OCI-LY1 (cell line): ENCODE results near the gene CCND2.

Experiments
- H2AFZ ChIP-seq: fragments of 200-600 bp; sonication (generic), shearing (Covaris generic); 2 replicates; pipeline ENCODE4 v1.6.0; 2014; ENCODE audit warnings: antibody characterized with exemption, mild to moderate bottlenecking, low read length
- H3F3A ChIP-seq: fragments of 200-600 bp; sonication (generic), shearing (Covaris generic); 2 replicates; pipeline ENCODE4 v1.6.0; 2014; ENCODE audit warnings: mild to moderate bottlenecking, antibody characterized with exemption, low read length, moderate library complexity; ENCODE audit not compliant: insufficient read depth
- H3K27ac ChIP-seq: fragments of 200-600 bp; sonication (generic); 2 replicates; pipeline ENCODE4 v1.5.1; 2014; ENCODE audit warnings: low read length, mixed run types, mild to moderate bottlenecking, low read depth; ENCODE audit not compliant: poor library complexity, severe bottlenecking
- H3K27me3 ChIP-seq: fragments of 200-600 bp; sonication (generic); 2 replicates; pipeline ENCODE4 v1.6.0; 2014; ENCODE audit warnings: antibody characterized with exemption, mild to moderate bottlenecking, low read length, moderate library complexity; ENCODE audit not compliant: insufficient read depth
- H3K36me3 ChIP-seq: fragments of 200-600 bp; sonication (generic); 2 replicates; pipeline ENCODE4 v1.6.1; 2014; ENCODE audit warnings: mild to moderate bottlenecking, antibody characterized with exemption, low read length, moderate library complexity, mixed read lengths; ENCODE audit not compliant: insufficient read depth
- H3K4me1 ChIP-seq: fragments of 200-600 bp; sonication (generic); 2 replicates; pipeline ENCODE4 v1.5.1; 2014; ENCODE audit warnings: mild to moderate bottlenecking, low read length, moderate library complexity; ENCODE audit not compliant: insufficient read depth, severe bottlenecking
- H3K4me2 ChIP-seq: fragments of 200-600 bp; sonication (generic), shearing (Covaris generic); 2 replicates; pipeline ENCODE4 v1.6.1; 2014; ENCODE audit warnings: low read length
- H3K4me3 ChIP-seq: fragments of 200-600 bp; sonication (generic); 2 replicates; pipeline ENCODE4 v1.5.1; 2014; ENCODE audit warnings: low read length, low read depth, mild to moderate bottlenecking, mixed read lengths; ENCODE audit not compliant: poor library complexity, severe bottlenecking
- H3K79me2 ChIP-seq: fragments of 200-600 bp; shearing (Covaris generic); 2 replicates; pipeline ENCODE4 v1.6.1; 2016; ENCODE audit warnings: mixed run types, low read length, mixed read lengths; ENCODE audit not compliant: insufficient read depth
- H3K9ac ChIP-seq: fragments of 200-600 bp; sonication (generic), shearing (Covaris generic); 2 replicates; pipeline ENCODE4 v1.6.1; 2014; ENCODE audit warnings: mild to moderate bottlenecking, low read length, mixed read lengths
- H3K9me2 ChIP-seq: fragments of 200-600 bp; sonication (generic), shearing (Covaris generic); 2 replicates; pipeline ENCODE4 v1.6.1; 2014; ENCODE audit warnings: low read depth, mild to moderate bottlenecking, low read length, mixed read lengths
- H3K9me3 ChIP-seq: fragments of 200-600 bp; shearing (Covaris generic); 2 replicates; pipeline ENCODE4 v1.6.1; 2014; ENCODE audit warnings: low read length, mixed read lengths
- H4K20me1 ChIP-seq: fragments of 200-600 bp; sonication (generic), shearing (Covaris generic); 2 replicates; pipeline ENCODE4 v1.6.0; 2016; ENCODE audit warnings: mild to moderate bottlenecking, low read length; ENCODE audit not compliant: insufficient read depth
- EZH2 ChIP-seq: fragments of 200-600 bp; sonication (generic), shearing (Covaris generic); IDR thresholded peaks from 2 replicates; pipeline ENCODE4 v1.8.0; 2017; ENCODE audit warnings: borderline replicate concordance, mixed run types, mild to moderate bottlenecking, antibody characterized with exemption, low read length, moderate library complexity, mixed read lengths
- TF ChIP-seq, protein P1 (sequence below): fragments of 200-600 bp; sonication (generic), shearing (Covaris generic); IDR thresholded peaks from 2 replicates; pipeline ENCODE4 v1.5.1; 2017; ENCODE audit warnings: mild to moderate bottlenecking, antibody characterized with exemption, low read length, moderate library complexity, mixed read lengths

Gene CCND2

DNA sequence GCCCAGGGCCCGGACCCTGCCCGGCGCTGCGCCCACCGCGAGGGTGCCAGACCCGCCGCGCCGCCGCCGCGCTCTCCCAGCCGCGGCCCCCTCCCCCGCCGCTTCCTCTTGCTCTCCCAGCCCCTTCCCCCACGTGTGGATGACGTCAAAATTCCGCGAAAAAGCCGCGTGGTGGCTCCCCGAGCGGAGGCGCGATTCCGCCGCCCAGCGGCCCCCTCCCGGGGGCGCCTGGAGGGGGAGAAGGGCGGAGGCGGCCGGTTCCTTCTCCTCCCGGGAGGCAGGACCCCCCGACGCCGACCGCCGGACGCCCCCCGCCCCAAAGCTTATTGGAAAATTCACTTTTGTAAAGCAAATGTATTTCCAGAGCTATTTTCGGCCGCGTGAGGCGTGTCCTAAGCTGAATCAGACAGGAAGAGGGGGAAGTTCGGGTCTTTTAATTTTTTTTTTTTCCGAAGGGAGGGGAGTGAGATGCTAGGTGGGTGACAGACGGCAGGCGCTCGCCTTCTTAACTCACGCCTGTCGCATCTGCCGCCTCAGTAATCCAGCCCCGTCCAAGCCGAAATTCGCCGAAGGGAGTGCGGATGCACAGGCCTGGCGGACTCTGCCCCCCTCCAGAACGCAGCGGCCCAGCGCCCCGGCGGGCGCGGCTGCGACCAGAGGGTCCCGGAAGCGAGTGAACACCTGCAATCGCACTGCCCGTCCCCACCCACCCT is 4.1 kb upstream of the CCND2 start:
- Histone ChIP-seq H3K4me3 (peak overlapping the region; percentile 63), H3K27ac (no peak overlapping the region), H3K4me2 (peak overlapping the region; percentile 79)

DNA sequence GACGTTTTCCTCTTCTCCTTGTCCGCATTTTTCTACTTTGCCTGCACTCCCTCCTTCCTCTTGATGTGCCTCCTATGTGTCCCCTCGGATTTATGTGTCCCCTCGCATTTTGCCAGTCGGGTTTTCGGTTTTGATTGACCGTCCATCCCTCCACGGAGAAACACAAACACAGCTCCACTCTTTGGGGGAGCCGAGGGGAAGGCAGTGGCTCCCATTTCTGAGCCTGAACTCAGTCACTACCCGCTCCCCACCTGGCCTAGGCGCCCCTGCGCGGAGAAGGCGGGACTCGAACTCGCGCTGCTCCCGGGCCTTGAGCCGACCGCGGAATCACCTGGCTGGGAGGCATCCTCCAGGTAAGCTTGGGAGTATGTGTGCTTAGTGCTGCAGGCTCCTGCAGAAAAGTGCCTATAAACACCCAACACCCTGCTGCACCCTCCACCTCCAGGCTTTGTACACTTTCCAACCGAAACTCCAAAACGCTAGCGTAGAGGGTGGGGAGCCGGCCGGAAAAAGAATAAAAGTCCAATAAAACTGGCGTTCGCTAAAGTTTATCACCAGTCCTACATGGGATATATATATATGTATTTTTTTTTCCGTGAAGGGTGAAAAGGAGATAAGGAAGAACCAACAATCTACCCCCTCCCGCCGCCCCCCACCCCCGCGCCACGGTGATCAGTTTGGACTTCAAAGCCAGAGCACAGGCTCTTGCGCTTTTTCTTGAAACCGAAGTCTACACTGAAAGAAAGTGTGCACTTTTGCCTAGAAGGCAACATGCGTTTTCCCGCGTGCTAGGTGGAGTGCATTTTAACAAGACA is 3.3 kb upstream of the CCND2 start:
- Histone ChIP-seq H3F3A (no peaks in the 10 kb centered on the region), H3K4me3 (peak overlapping the region; percentile 63), H2AFZ (no peak overlapping the region), H4K20me1 (no peaks in the 10 kb centered on the region), H3K4me2 (peak overlapping the region; percentile 79), H3K9ac (no peak overlapping the region), H3K27ac (no peak overlapping the region), H3K36me3 (no peaks in the 10 kb centered on the region), H3K79me2 (no peaks in the 10 kb centered on the region), H3K4me1 (peaks cover 25% of the 10 kb centered on the region), H3K9me2 (no peaks in the 10 kb centered on the region), H3K27me3 (peaks cover 12% of the 10 kb centered on the region), H3K9me3 (no peaks in the 10 kb centered on the region)
- TF ChIP-seq, protein P1, sequence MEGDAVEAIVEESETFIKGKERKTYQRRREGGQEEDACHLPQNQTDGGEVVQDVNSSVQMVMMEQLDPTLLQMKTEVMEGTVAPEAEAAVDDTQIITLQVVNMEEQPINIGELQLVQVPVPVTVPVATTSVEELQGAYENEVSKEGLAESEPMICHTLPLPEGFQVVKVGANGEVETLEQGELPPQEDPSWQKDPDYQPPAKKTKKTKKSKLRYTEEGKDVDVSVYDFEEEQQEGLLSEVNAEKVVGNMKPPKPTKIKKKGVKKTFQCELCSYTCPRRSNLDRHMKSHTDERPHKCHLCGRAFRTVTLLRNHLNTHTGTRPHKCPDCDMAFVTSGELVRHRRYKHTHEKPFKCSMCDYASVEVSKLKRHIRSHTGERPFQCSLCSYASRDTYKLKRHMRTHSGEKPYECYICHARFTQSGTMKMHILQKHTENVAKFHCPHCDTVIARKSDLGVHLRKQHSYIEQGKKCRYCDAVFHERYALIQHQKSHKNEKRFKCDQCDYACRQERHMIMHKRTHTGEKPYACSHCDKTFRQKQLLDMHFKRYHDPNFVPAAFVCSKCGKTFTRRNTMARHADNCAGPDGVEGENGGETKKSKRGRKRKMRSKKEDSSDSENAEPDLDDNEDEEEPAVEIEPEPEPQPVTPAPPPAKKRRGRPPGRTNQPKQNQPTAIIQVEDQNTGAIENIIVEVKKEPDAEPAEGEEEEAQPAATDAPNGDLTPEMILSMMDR: no peak
- TF ChIP-seq EZH2: no peak

More for the DNA sequence above, 4.1 kb upstream of the CCND2 start:
- H3K9me3 ChIP-seq: no peaks in the 10 kb centered on the region
- no peaks in the 10 kb centered on the region for H3K9me2 ChIP-seq
- H4K20me1 ChIP-seq: no peaks in the 10 kb centered on the region
- no peak overlapping the region; the same call in 1 of the 2 replicates for H3K9ac ChIP-seq
- no peaks in the 10 kb centered on the region for H3K79me2 ChIP-seq
- TF ChIP-seq, protein P1: no peak
- no peak for TF ChIP-seq EZH2
- no peaks in the 10 kb centered on the region for H3F3A ChIP-seq
- peaks cover 11% of the 10 kb centered on the region for H3K27me3 ChIP-seq
- no peaks in the 10 kb centered on the region for H3K36me3 ChIP-seq
- no peak overlapping the region for H2AFZ ChIP-seq
- peaks cover 25% of the 10 kb centered on the region for H3K4me1 ChIP-seq

DNA sequence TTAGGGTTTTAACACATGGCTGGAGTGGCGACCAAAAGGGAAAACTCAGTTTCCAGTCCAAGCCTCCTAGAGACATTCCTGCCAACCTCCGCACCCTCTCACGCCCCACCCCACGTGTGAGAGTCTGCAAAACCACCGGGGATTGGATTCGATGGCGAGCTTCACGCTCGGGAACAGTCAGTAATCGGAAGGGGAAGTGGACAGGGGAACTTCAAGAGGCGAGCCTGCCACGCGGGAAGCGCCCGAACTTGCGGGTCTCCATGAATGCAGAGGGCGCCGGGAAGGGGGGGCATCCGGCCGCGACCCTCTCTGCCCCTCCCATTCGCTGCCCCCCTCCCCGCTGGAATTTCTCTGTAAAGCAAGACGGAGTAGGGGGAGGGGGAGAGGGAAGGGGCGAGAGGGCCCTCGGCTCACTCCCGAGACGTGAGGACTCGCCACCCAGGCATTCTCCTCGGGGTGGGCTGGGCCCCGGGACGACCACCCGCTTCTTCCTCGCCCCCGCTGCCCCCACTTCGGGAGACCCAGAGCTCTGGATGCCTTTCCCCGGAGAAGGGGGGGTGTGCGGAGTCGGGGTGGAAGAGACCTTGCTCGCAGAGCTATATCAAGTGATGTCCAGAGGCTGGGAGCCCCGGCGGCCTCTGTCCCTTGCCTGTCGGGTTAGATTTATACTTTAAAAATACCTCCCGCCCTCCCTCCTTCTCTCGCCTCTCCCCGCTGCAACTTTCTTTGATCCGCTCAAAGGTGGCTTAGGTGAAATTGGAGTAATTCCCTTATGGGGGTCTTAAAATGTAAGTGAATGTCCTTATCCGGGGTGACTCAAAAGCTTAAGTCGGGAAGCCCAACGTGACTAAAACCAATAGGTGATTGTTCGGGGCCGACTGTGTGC is 2.5 kb upstream of the CCND2 start:
- Histone ChIP-seq H3K27ac (no peak overlapping the region), H3K9ac (no peak overlapping the region), H3K4me2 (peak overlapping the region; percentile 44; the same call in 1 of the 2 replicates), H3K9me3 (no peaks in the 10 kb centered on the region), H3K9me2 (no peaks in the 10 kb centered on the region), H3K4me1 (peaks cover 25% of the 10 kb centered on the region), H4K20me1 (no peaks in the 10 kb centered on the region), H2AFZ (no peak overlapping the region), H3F3A (no peaks in the 10 kb centered on the region), H3K79me2 (no peaks in the 10 kb centered on the region), H3K36me3 (no peaks in the 10 kb centered on the region), H3K4me3 (peak overlapping the region; percentile 17), H3K27me3 (peaks cover 12% of the 10 kb centered on the region)
- TF ChIP-seq EZH2: no peak
- TF ChIP-seq, protein P1: no peak
